ENCODE results near the gene RHOF. TPM values are rescaled to one million over a fixed set of nuclear protein-coding genes. Genes with fewer than 3 reads are reported as not detected.

Gene RHOF
- total RNA-seq, 2 donors from 2014 or later, result 9.9 to 10.2 TPM

- no peak overlapping the region for H3K27ac ChIP-seq
- intact Hi-C loops (cut with DNase I), result no loop called here
- H3K4me1 ChIP-seq, result peaks cover 12% of the 10 kb centered on the region
- DNase-seq, result no peak
- no peaks in the 10 kb centered on the region for H3K36me3 ChIP-seq (replicated peaks in 1 of 2; ENCODE audit: insufficient read depth in 1 of 2, low read depth in 2 of 2)
- WGBS, 2 donors, result 62 to 67% methylated on average over 4 of the region's 4 CpGs
- no peak for ATAC-seq
- H3K27me3 ChIP-seq, result no peaks in the 10 kb centered on the region
- TF ChIP-seq POLR2A (IDR thresholded peaks at IDR 0.05) (no peak), CTCF (IDR thresholded peaks at IDR 0.05) (no peak)
- H3K9me3 ChIP-seq, result no peaks in the 10 kb centered on the region
- H3K4me3 ChIP-seq, result no peak overlapping the region
Measured at GRCh38 chr12:121837680-121838079, 44.2 kb upstream of the RHOF start.

- no peak overlapping the region for H3K27ac ChIP-seq
- H3K9me3 ChIP-seq, result no peaks in the 10 kb centered on the region
- H3K4me3 ChIP-seq, result no peak overlapping the region
- H3K27me3 ChIP-seq, result no peaks in the 10 kb centered on the region
- DNase-seq (no peak), ATAC-seq (no peak)
- TF ChIP-seq CTCF (IDR thresholded peaks at IDR 0.05) (no peak), POLR2A (IDR thresholded peaks at IDR 0.05) (no peak)
- intact Hi-C loops (cut with DNase I), result no loop called here
- H3K36me3 ChIP-seq (replicated peaks in 1 of 2; ENCODE audit: insufficient read depth in 1 of 2, low read depth in 2 of 2), result peaks cover 12 to 28% of the 10 kb centered on the region in 2 donors
- no peaks in the 10 kb centered on the region for H3K4me1 ChIP-seq
- 80 to 95% methylated on average over 19 of the region's 19 CpGs for WGBS, 2 donors
Measured at GRCh38 chr12:121831571-121832245, 38.2 kb upstream of the RHOF start.

- WGBS, 2 donors, result 87 to 88% methylated on average over 19 to 29 of the region's 29 CpGs
Measured at GRCh38 chr12:121830588-121831265, 37.2 kb upstream of the RHOF start.

GRCh38 chr12:121830134-121830533 lies 36.6 kb upstream of the RHOF start:
- Histone ChIP-seq H3K27me3 (no peaks in the 10 kb centered on the region), H3K27ac (no peak overlapping the region), H3K4me3 (no peak overlapping the region), H3K4me1 (no peaks in the 10 kb centered on the region), H3K36me3 (replicated peaks in 1 of 2; ENCODE audit: insufficient read depth in 1 of 2, low read depth in 2 of 2) (peaks cover 12 to 28% of the 10 kb centered on the region in 2 donors), H3K9me3 (no peaks in the 10 kb centered on the region)
- intact Hi-C loops (cut with DNase I), result no loop called here
- ATAC-seq (no peak), DNase-seq (no peak)
- TF ChIP-seq POLR2A (IDR thresholded peaks at IDR 0.05), result no peak
- TF ChIP-seq CTCF (IDR thresholded peaks at IDR 0.05), result no peak
- 90 to 94% methylated on average over 23 of the region's 23 CpGs for WGBS, 2 donors

More at GRCh38 chr12:121830588-121831265, 37.2 kb upstream of the RHOF start:
- Histone ChIP-seq H3K4me3 (no peak overlapping the region), H3K36me3 (replicated peaks in 1 of 2; ENCODE audit: insufficient read depth in 1 of 2, low read depth in 2 of 2) (peaks cover 12 to 28% of the 10 kb centered on the region in 2 donors), H3K27me3 (no peaks in the 10 kb centered on the region), H3K9me3 (no peaks in the 10 kb centered on the region), H3K27ac (no peak overlapping the region), H3K4me1 (no peaks in the 10 kb centered on the region)
- intact Hi-C loops (cut with DNase I), result no loop called here
- no peak for TF ChIP-seq CTCF (IDR thresholded peaks at IDR 0.05)
- no peak for TF ChIP-seq POLR2A (IDR thresholded peaks at IDR 0.05)
- no peak for DNase-seq
- ATAC-seq, result no peak

Data from body of pancreas (tissue), 4 donors.